ENCODE data around the gene PLEKHS1. TPM values are rescaled to one million over a fixed set of nuclear protein-coding genes. Genes with fewer than 3 reads are reported as not detected.

PLEKHS1 gene
- total RNA-seq, 4 donors from 2014 or later = not detected

GRCh38 chr10:113742466-113742865 is 9.0 kb upstream of the PLEKHS1 start:
- DNase-seq = no peak
- Histone ChIP-seq H3K36me3 (no peaks in the 10 kb centered on the region), H3K4me3 (no peak overlapping the region), H3K9me3 (no peaks in the 10 kb centered on the region), H3K27ac (no peak overlapping the region), H3K27me3 (no peaks in the 10 kb centered on the region), H3K4me1 (no peaks in the 10 kb centered on the region)
- no peak for ATAC-seq
- intact Hi-C loops (cut with DNase I; ENCODE audit: low total_unique reads) = no loop called here
- in situ Hi-C loops (cut with MboI; ENCODE audit: low sequenced_read_pairs in 4 of 4) = no loop called here
- no peak for TF ChIP-seq POLR2A (IDR thresholded peaks at IDR 0.05)
- no peak for TF ChIP-seq CTCF (IDR thresholded peaks at IDR 0.05 in 4 of 5, conservative IDR thresholded peaks at IDR 0.05 in 1 of 5)

GRCh38 chr10:113743594-113743993 is 7.9 kb upstream of the PLEKHS1 start:
- in situ Hi-C loops (cut with MboI; ENCODE audit: low sequenced_read_pairs in 4 of 4) = no loop called here
- no peak overlapping the region for H3K27ac ChIP-seq
- intact Hi-C loops (cut with DNase I; ENCODE audit: low total_unique reads) = no loop called here
- no peaks in the 10 kb centered on the region for H3K4me1 ChIP-seq
- TF ChIP-seq POLR2A (IDR thresholded peaks at IDR 0.05) = no peak
- TF ChIP-seq CTCF (IDR thresholded peaks at IDR 0.05 in 4 of 5, conservative IDR thresholded peaks at IDR 0.05 in 1 of 5) = no peak
- DNase-seq (no peak), ATAC-seq (no peak)
- no peaks in the 10 kb centered on the region for H3K36me3 ChIP-seq
- H3K4me3 ChIP-seq = no peak overlapping the region
- H3K9me3 ChIP-seq = no peaks in the 10 kb centered on the region
- H3K27me3 ChIP-seq = no peaks in the 10 kb centered on the region

GRCh38 chr10:113745374-113745773 is 6.1 kb upstream of the PLEKHS1 start:
- DNase-seq (no peak), ATAC-seq (no peak)
- TF ChIP-seq POLR2A (IDR thresholded peaks at IDR 0.05) (no peak), CTCF (IDR thresholded peaks at IDR 0.05 in 4 of 5, conservative IDR thresholded peaks at IDR 0.05 in 1 of 5) (no peak)
- H3K4me3 ChIP-seq = no peak overlapping the region
- H3K9me3 ChIP-seq = no peaks in the 10 kb centered on the region
- H3K27ac ChIP-seq = no peak overlapping the region
- intact Hi-C loops (cut with DNase I; ENCODE audit: low total_unique reads) (no loop called here), in situ Hi-C loops (cut with MboI; ENCODE audit: low sequenced_read_pairs in 4 of 4) (no loop called here)
- no peaks in the 10 kb centered on the region for H3K27me3 ChIP-seq
- H3K4me1 ChIP-seq = no peaks in the 10 kb centered on the region
- no peaks in the 10 kb centered on the region for H3K36me3 ChIP-seq

GRCh38 chr10:113746217-113746957 is 5.1 kb upstream of the PLEKHS1 start:
- Histone ChIP-seq H3K9me3 (no peaks in the 10 kb centered on the region), H3K27me3 (no peaks in the 10 kb centered on the region), H3K36me3 (no peaks in the 10 kb centered on the region), H3K4me1 (no peaks in the 10 kb centered on the region), H3K27ac (no peak overlapping the region), H3K4me3 (no peak overlapping the region)
- DNase-seq (no peak), ATAC-seq (no peak)
- TF ChIP-seq POLR2A (IDR thresholded peaks at IDR 0.05) (no peak), CTCF (IDR thresholded peaks at IDR 0.05 in 4 of 5, conservative IDR thresholded peaks at IDR 0.05 in 1 of 5) (no peak)
- in situ Hi-C loops (cut with MboI; ENCODE audit: low sequenced_read_pairs in 4 of 4) (no loop called here), intact Hi-C loops (cut with DNase I; ENCODE audit: low total_unique reads) (no loop called here)

- intact Hi-C loops (cut with DNase I; ENCODE audit: low total_unique reads) (no loop called here), in situ Hi-C loops (cut with MboI; ENCODE audit: low sequenced_read_pairs in 4 of 4) (no loop called here)
- H3K36me3 ChIP-seq = no peaks in the 10 kb centered on the region
- TF ChIP-seq CTCF (IDR thresholded peaks at IDR 0.05 in 4 of 5, conservative IDR thresholded peaks at IDR 0.05 in 1 of 5) (no peak), POLR2A (IDR thresholded peaks at IDR 0.05) (no peak)
- H3K27ac ChIP-seq = no peak overlapping the region
- no peak for ATAC-seq
- no peaks in the 10 kb centered on the region for H3K4me1 ChIP-seq
- no peaks in the 10 kb centered on the region for H3K9me3 ChIP-seq
- H3K4me3 ChIP-seq = no peak overlapping the region
- no peak for DNase-seq
- H3K27me3 ChIP-seq = no peaks in the 10 kb centered on the region
Observed at GRCh38 chr10:113752553-113752952, 1.1 kb downstream of the PLEKHS1 start.
